Gastroesophageal sphincter (tissue), 4 donors: ENCODE results near the gene ZNF3. TPM values are rescaled to one million over a fixed set of nuclear protein-coding genes. Genes with fewer than 3 reads are reported as not detected.
A peak's percentile ranks its signal among the peaks of the same experiment; 100 is the strongest.

ENCODE experiments used
- ATAC-seq: fragments of 150-250 bp; one replicate; pipeline ENCODE4 v1.9.1; 2016; ENCODE audit warnings: mild to moderate bottlenecking, moderate library complexity
- H3K27ac ChIP-seq, 4 donors: fragments of 200-600 bp; sonication (generic) in 3 of 4; 1 replicate in 3 of 4; 2 replicates in 1 of 4; pipeline ENCODE4 v1.5.1; 2016 to 2019
- H3K27me3 ChIP-seq: fragments of 200-600 bp; sonication (generic); one replicate; pipeline ENCODE4 v1.5.1; 2019
- H3K36me3 ChIP-seq, 2 donors: fragments of 200-600 bp; sonication (generic); one replicate each; pipeline ENCODE4 v1.5.1; 2019; ENCODE audit warnings: control low read depth in 1 of 2
- H3K4me1 ChIP-seq, 3 donors: fragments of 200-600 bp; sonication (generic); 1 replicate in 2 of 3; 2 replicates in 1 of 3; pipeline ENCODE4 v1.5.1; 2016 to 2019; ENCODE audit warnings: control low read depth in 2 of 3
- H3K4me3 ChIP-seq, 2 donors: fragments of 200-600 bp; sonication (generic); one replicate each; pipeline ENCODE4 v1.5.1; 2019; ENCODE audit warnings: mild to moderate bottlenecking in 1 of 2, moderate library complexity in 1 of 2
- H3K9me3 ChIP-seq, 3 donors: fragments of 200-600 bp; sonication (generic); one replicate each; pipeline ENCODE4 v1.5.1; 2017 to 2019; ENCODE audit warnings: control low read depth in 2 of 3
- CTCF ChIP-seq, 4 experiments: fragments of 200-600 bp in 2 of 4; fragments of 450-650 bp in 2 of 4; sonication (generic) in 1 of 4; IDR thresholded peaks; one replicate each; pipeline ENCODE4 v1.5.1; 2017 to 2019; ENCODE audit warnings: antibody characterized with exemption in 4 of 4, mild to moderate bottlenecking in 2 of 4, moderate library complexity in 2 of 4
- EP300 ChIP-seq: sonication (generic); formaldehyde crosslinking; IDR thresholded peaks from one replicate; pipeline ENCODE4 v1.6.1; 2017; ENCODE audit warnings: antibody characterized with exemption, mild to moderate bottlenecking
- POLR2A ChIP-seq, 2 donors: fragments of 450-650 bp; IDR thresholded peaks; one replicate each; pipeline ENCODE4 v1.6.1; 2017; ENCODE audit warnings: antibody characterized with exemption in 2 of 2, mild to moderate bottlenecking in 2 of 2, moderate library complexity in 1 of 2
- POLR2AphosphoS5 ChIP-seq: sonication (generic); formaldehyde crosslinking; IDR thresholded peaks from one replicate; pipeline ENCODE4 v1.6.1; 2017; ENCODE audit warnings: antibody characterized with exemption
- WGBS, 2 donors: methylation state at CpG; one replicate each; pipeline ENCODE4 v1.1.5; 2018; ENCODE audit warnings: low coverage in 1 of 2; 5-methylcytosine and 5-hydroxymethylcytosine counted together
- total RNA-seq, 4 donors: library from RNA; depleted of rRNA; stranded (reverse); fragments of >200 nt; gene quantifications; one replicate each; pipeline ENCODE4 v1.1.0, GENCODE V29; 2016

Gene ZNF3
- total RNA-seq, 4 donors from 2014 or later: 18.9 to 30.2 (median 20.6) TPM

- Histone ChIP-seq H3K36me3 (peaks cover 0 to 27% of the 10 kb centered on the region in 2 donors), H3K27me3 (no peaks in the 10 kb centered on the region), H3K4me1 (peaks cover 0 to 67% (median 23%) of the 10 kb centered on the region in 3 donors), H3K4me3 (no peak overlapping the region), H3K27ac (no peak overlapping the region), H3K9me3 (no peaks in the 10 kb centered on the region)
- 72% methylated on average over 13 of the region's 13 CpGs; no CpG with 5 or more reads in 1 of the 2 donors for WGBS, 2 donors
- no peak for ATAC-seq
- no peak for TF ChIP-seq CTCF (IDR thresholded peaks at IDR 0.05)
- no peak for TF ChIP-seq POLR2AphosphoS5
Observed at GRCh38 chr7:100122067-100122466, 40.5 kb upstream of the ZNF3 start.

DNA sequence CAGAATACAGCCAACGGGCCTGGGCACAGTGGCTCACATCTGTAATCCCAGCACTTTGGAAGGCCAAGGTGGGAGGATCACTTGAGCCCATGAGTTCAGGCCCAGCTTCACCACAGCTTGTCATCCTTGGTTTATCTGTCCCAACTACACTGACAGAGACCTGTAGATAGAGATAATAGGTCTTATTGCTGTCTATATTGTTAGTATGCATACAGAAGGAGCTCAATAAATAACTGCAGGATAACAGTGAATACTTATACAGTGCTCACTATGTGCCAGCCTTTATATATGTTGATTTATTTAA is 39.2 kb upstream of the ZNF3 start:
- H3K36me3 ChIP-seq: peaks cover 0 to 29% of the 10 kb centered on the region in 2 donors
- H3K4me3 ChIP-seq: peak overlapping the region in 1 of 2 donors; percentile 68
- H3K9me3 ChIP-seq: no peaks in the 10 kb centered on the region
- TF ChIP-seq POLR2AphosphoS5: no peak
- TF ChIP-seq EP300: no peak
- TF ChIP-seq CTCF (IDR thresholded peaks at IDR 0.05): no peak
- no peak for TF ChIP-seq POLR2A (IDR thresholded peaks at IDR 0.05)
- peak overlapping the region in 3 of 4 donors; percentile 88 to 91 (median 89) for H3K27ac ChIP-seq
- no peaks in the 10 kb centered on the region for H3K27me3 ChIP-seq
- ATAC-seq: no peak
- 0% methylated on average over 1 of the region's 1 CpG; no CpG with 5 or more reads in 1 of the 2 donors for WGBS, 2 donors
- H3K4me1 ChIP-seq: peaks cover 0 to 57% (median 16%) of the 10 kb centered on the region in 3 donors

DNA sequence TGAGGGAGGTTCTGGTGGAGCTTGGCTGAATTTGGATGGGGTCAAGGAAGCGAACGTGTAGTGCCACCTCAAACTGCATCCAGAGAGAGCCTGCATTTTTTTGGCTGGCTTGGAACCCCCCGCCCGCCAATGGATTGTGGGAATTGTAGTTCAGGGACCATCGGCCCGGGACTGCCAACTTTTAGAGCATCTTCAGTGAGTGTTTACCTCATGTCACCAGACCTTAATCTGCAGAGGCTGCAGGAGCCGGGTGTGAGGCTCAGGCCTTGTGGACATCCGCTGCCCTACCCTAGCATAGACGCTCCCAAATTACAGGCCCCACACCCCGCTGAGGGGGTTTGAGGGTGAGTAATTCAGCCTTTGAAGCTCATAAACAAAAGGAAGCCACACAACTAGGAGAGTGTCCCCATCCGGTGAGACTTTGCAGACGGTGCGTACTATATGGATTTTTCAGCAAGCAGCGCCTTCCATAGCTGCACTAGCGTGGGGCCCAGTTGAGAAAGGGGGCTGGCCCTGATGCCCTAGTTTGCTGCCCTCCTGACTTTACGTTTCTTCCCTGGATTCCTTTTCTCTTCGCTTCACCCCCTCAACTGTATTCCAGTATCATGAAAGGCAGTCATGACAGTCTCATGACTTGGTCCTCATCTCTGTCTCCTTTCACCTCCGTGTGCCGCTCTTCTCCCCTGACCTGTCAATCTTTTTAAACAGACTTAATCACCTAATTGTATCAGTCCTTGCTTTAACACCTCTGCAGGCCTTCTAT is 38.6 kb upstream of the ZNF3 start:
- peak overlapping the region; percentile 68 to 89 for H3K4me3 ChIP-seq
- WGBS, 2 donors: 18 to 22% methylated on average over 8 to 11 of the region's 19 CpGs
- ATAC-seq: peak; percentile 73
- TF ChIP-seq CTCF (IDR thresholded peaks at IDR 0.05): no peak
- no peak for TF ChIP-seq POLR2A (IDR thresholded peaks at IDR 0.05)
- TF ChIP-seq EP300: no peak
- TF ChIP-seq POLR2AphosphoS5: no peak
- H3K36me3 ChIP-seq: peaks cover 0 to 31% of the 10 kb centered on the region in 2 donors
- peak overlapping the region; percentile 58 to 91 (median 88) for H3K27ac ChIP-seq
- H3K27me3 ChIP-seq: no peaks in the 10 kb centered on the region
- peaks cover 0 to 52% (median 14%) of the 10 kb centered on the region in 3 donors for H3K4me1 ChIP-seq
- no peaks in the 10 kb centered on the region for H3K9me3 ChIP-seq

DNA sequence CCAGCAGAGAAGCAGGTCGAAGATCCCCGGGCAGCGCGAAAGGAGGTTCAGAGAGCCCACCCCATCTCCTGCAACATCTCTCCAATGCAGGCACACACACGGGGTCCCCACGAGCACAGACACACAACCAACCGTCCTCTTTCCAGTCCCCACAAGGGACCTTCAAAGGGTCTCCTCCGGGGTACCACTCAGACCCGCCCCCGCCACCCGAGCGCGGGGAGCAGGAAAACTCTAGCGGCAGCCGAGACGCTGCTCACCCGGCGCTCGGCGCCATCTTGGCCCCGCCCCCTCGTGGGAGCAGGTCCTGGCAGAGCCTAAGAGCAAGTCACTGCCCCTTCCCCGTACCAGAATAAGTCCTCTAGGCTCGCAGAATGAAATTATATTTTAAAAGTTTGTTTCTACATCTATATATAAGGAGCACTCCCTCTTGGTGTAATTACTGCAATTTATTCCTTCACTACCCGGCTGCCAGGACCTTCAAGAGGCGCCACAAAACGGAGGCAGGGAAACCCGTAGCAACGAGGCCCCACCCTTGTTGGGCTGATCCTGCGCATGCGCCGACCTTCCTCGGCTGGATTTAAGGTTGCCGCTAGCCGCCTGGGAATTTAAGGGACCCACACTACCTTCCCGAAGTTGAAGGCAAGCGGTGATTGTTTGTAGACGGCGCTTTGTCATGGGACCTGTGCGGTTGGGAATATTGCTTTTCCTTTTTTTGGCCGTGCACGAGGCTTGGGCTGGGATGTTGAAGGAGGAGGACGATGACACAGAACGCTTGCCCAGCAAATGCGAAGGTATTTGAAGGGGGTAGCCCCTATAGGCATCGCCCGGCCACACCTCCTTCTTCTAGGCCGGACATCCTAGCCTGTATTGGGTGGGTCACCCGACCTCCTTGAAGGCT is 37.8 kb upstream of the ZNF3 start, which contains the start of the genes CNPY4 and TAF6:
Gene CNPY4 (plus strand): TSS at position 563 of the 898 bp plus-strand sequence. CDS start 111 bp downstream, at position 674.
Gene TAF6 (minus strand): TSS at position 287 of the 898 bp plus-strand sequence. CDS start 5,149 bp downstream, outside the sequence.
- peak within 1 kb of the TSS; percentile 68 to 89 for H3K4me3 ChIP-seq
- H3K36me3 ChIP-seq: peaks cover 0 to 26% of the 10 kb centered on the region in 2 donors
- no peaks in the 10 kb centered on the region for H3K9me3 ChIP-seq
- peaks cover 0 to 43% (median 14%) of the 10 kb centered on the region in 3 donors for H3K4me1 ChIP-seq
- ATAC-seq: peak; percentile 95
- H3K27me3 ChIP-seq: no peaks in the 10 kb centered on the region
- TF ChIP-seq EP300 (no peak), CTCF (IDR thresholded peaks at IDR 0.05) (peak in 3 of 4 experiments; percentile 21 to 25 (median 23)), POLR2AphosphoS5 (peak; percentile 73), POLR2A (IDR thresholded peaks at IDR 0.05) (peak; percentile 64 to 67)
- H3K27ac ChIP-seq: peak within 1 kb of the TSS; percentile 58 to 91 (median 88)
- WGBS, 2 donors: 0% methylated on average over 1 to 7 of the region's 49 CpGs
